GM21825 (cell line): Measurements from ENCODE around the gene SLC25A41.
"Not testable (repeated sequence)": the region's sequence is repeated elsewhere in the genome, so short reads cannot be mapped to it uniquely, and the experiment has no call there.

Experiments
- ATAC-seq: cut with Tn5 transposase; IDR thresholded peaks from one replicate; pipeline ENCODE4 v1.9.1; 2021; ENCODE audit warnings: mild to moderate bottlenecking, moderate library complexity; ENCODE audit not compliant: unreplicated experiment

Gene SLC25A41

DNA sequence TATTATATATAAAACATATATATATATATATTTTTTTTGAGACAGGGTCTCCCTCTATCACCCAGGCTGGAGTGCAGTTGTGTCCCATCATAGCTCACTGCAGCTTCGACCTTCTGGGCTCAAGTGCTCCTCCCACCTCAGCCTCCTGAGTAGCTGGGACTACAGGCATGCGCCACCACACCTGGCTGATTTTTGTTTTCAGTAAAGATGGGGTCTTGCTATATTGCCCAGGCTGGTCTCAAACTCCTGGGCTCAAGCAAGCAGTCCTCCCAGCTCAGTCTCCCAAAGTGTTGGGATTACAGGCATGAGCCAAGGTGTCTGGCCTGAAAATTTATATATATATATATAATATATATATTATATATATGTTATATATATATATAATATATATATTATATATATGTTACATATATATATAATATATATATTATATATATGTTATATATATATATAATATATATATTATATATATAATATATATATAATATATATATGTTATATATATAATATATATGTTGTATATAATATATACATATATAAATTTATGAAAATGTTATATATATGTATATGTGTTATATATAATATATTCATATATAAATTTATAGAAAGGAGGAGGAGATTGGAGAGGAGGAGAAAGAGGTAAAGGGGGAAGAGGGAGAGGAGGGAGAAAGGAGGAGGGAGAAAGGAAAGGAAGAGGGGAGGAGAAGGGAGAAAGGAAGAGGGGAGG is 4.7 kb downstream of the SLC25A41 start:
- ATAC-seq: not testable (repeated sequence)

DNA sequence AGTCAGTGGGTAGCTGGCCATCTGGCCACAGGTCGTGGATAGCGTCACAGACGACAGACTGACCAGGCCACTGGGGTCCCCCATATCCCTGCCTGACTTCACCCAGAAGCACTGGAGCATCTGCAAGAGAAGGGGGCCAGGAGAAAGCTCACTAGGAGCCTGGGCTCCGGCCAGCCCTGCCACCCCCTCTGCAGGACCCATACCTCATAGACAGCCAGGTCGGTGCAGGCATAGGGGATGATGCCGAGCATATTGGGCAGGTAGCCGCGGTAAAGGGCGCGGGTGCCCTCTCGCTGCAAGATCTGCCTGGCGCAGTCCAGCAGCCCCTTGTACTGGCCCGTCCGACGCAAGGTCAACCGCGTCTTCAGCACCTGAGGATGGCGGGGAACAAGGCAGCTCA is 6.4 kb downstream of the SLC25A41 start:
- ATAC-seq: no peak

DNA sequence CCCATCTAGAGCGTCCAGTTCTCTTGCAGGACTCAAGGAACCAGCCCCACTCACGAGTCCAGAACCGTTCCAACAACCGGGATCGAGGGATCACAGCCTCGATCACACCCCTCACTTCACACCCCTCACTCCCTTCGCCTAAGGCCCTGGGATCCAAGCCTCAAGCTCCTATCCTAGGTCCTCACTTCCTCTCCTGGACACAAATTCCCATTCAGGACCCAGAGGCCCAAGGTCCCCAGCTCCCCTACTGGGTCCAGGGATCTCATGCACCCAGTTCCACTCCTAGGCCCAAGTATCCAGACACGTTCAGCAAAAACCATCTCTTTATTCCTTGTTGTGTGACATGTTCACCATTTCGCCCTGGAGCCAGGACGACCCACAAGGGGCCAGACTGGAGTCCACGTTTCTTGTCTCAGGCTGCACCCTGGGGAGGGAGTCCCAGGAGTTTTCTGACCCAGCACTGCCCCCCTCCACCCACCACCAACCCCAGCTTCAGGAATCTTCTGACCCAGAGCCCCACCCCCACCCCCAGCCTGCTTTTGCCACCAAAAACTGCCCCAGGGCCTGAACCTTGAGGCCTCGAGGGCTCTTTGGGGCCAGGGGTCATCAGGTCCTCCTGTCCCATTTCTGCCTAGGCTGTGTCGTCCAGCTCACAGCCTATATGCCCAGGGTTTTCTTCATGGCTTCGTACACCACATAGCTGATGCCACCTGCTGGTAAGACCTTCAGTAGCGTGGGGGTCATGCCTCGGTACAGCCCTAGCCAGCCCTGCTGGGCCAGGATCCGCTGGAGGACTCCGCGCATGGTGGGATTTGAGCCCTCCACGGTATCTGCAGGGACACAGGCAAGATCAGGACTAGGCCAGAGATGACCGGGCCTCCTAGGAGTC is 7.6 kb downstream of the SLC25A41 start:
- ATAC-seq: no peak

DNA sequence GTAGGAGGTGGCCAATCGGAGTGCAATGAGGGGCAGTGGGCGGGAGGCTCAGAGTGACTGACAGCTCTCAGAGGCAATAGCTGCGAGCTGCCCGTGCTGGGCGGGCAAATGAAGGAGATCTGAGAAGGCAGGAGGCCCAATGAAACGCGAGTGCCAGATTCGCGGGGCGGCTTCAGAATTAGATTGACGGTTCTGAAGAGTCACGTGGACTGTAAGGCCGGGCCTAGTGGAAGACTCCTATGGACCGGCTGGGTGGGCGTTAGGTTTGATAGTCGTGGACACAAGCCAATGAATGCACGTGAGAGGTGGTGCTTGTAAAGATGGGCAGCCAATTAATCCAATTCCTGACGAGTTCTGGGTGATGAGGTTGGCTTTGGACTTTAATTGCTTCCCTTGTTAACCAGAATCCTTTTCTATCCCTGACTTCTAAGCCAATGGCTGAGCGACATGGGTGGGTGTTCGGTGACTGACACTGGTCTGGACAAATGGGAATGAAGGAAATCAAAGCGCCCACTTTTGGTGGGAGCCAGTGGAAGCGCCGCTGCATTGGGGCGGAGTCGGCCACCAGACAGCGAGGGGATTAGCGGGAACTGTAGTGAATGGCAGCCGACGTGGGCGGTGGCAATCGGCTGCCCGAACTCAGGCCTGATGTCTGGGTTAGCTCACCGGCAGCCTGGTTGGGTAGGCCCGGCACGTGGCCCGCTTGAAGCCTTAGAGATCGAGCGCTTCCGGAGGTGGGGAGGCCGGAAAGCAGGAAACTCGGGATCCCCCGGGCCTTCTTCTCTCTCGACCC is 8.4 kb downstream of the SLC25A41 start:
- peak; percentile 84 for ATAC-seq

DNA sequence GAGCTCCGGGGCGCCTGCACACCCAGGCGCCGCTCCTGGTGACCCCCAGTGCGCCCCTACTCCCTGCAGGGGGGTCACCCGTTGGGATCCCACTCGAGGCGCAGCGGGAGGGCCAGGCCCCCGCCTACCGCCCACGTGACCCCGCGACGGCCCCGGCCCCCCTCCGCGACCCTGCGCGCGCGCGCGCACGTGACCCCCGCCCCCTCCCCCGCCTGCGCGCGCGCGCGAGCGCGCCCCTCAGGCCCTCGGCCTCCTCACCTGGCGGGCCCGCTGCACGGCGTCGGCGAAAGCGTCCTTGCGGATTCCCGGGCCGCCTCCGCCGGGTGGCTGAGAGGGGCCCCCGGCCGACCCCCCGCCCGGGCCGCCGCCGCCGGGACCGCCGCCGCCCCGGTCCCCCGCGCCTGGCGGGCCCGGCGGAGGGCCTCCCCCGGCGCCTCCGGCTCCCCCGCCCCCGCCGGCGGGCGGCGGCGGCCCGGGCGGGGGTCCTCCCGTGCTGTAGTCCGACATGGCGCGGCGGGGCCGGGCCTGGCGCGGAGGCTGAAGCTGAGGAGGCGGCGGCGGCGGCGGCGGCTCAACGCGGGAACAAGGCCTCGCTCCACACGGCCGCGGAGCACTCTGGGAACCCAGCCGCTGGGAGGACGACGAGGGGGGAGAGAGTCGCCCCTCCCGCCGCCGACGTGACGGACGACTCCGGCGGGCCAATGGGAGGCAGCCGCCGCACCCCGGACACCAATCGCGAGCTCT is 9.2 kb downstream of the SLC25A41 start, which contains the start of gene KHSRP:
Gene KHSRP (minus strand): TSS at position 617 of the 744 bp plus-strand sequence. CDS start 110 bp downstream, at position 507.
- ATAC-seq: peak; percentile 1

DNA sequence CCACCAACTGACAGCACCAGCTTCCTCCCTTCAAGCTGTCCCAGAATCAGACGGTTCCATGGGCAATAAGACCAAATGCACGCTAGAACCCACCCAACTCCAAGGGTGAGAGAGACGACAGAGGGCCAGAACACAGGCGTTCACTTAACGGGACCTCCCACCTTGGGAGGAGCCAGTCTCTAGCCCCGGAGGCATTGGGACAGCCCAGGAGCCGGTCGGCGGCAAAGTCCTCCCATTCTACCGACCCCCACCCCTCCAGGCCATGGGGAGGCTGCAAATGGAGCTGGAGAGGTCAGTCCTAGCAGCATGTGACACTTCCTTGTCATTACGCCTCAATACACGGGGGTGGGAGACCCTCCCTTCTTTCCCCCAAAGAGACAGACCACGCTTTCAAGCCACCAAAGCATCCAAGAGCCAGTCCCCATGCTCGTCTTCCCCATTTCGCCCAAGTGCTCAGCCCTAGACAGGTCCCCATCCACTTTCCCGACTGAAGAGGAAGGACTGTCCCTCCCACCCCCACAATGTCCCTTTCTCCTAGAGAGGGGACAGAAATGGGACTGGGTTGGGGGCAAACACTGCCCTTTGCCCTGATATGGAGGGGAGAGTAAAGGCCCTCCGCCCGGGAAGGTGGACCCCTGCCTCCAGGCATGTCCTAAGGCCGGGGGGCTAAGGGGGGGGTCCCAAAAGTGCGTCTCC is 9.9 kb downstream of the SLC25A41 start:
- no peak for ATAC-seq

DNA sequence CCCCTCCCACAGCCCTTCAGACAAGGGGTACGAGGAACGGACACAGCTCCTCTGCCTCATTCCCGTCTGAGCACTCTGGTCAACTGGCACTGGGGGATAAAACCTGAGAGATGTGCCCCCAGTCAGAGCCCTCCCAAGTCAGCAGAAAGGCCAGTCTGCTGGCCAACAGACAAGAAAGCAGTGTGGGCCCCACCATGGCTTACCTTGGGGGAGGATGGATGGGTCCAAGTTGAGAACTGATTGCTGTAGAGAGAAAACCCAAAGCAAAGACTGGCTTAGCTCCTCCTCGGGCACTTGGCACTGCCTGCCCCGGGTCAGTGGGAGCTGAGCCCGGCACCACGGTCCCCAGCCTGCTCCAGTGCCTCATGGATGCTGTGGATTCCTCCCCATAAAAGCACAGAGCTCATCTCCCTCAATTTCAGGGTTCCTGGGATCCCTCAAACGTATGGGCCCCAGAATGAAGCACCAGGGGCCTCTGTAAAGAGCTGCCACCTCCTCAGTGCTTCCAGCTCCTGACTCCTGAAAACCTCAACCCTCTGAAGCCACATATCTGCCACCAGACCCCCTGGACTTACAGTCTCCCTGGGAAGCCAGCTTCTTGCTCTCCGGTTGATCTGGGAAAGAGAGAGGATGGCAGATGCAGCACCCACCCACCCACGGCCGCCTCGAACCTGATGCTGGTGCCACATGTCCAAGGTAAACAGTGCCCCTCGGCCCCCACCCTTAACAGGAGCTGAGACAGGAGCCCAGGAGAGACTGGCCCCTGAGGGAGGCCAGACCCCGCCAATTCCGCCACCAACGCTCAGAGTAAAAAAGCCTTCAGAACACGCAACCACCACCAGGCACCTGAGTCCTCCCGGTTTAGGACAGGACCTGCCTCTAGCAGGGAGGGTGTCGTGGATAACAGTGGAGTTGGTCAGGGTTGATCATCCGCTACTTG is 12.2 kb downstream of the SLC25A41 start:
- ATAC-seq: no peak

DNA sequence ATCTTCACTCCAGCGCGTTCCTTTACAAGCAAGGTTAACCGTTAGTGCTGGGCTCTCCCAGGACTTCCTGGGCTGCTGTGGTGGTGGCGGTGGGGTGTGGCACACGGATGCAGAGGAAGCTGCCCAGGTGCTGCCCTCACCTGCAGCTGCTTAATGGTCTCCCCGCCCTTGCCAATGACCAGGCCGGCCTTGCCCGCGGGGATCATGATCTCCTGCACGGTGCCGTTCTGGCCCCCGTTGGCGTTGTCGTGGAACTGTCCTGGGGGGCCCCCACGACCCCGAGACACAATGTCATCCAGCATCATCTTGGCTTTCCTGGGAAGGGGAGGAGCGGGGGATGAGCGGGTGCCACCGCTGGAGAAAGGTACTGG is 15.0 kb downstream of the SLC25A41 start:
- ATAC-seq: no peak

DNA sequence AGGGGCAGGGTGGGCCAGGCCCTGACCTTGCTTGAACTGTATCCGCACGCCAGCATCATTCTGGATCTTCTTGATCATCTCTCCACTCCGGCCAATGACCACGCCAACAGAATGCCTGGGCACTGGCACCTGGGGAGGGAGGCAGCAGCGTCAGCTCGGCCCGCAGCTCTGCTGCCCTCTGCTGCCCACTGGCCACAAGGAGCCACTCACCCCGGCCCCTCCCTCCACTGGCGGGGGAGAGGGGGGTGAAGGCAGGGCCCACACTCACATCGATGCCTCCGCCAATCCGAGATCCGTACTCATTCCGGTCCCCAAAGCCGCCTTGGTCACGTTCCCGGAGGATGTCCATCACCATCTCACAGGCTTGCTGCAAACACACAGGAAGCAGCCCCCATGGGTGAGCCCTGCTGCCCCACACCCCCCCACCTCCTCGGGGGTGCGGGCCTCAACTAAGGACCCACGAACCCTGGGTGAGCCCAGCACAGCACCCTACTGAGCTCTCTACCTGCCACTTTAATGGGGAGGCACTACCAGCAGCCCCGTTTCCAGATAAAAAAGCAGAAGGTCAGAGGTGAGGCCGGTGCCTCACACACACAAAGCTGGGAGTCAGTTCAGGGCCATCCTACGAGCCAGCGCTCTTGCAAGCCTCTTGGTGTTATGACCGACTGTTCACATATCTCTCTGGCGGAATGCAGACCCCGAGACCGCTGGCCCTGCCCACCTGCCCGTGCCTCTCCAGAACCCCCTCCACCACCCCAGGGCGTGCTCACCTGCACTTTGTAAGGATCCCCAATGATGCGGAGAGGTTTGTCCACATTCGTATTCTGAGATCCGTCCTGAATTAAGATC is 15.6 kb downstream of the SLC25A41 start:
- ATAC-seq: no peak

DNA sequence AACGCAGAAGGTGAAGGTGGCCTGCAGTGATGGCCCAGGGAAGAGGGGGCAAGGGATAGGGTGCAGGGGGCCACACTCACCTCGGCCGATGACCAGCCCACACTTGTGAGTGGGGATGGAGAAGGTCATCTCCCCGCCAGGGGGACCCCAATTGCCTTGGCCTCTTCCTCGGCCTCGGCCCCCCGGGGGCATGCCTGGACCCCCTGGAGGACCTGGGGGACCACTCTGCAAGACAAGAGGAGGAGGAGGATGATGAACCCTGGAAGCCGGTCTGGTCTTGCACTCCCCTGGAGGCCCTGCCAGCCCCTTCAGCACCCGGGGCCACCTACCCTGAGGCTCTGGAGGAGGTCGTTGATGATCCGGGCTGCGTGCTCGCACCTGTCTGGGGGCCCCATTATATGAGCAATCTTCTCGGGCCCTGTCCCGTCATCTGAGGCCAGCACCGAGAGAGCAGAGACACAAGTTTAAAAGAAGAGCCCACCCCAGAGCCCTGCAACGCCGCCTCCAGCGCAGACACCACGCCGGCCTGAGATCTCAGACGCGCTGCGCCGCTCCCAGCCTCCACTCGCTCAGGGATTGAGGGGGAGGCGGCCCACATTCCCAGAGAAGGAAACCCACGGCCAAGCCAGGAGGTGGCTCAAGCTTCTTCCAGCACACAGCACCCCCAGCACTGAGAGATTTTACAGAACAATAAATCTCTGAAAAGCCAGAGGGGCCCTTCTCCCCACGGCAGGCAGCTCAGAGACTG is 16.7 kb downstream of the SLC25A41 start:
- no peak for ATAC-seq

DNA sequence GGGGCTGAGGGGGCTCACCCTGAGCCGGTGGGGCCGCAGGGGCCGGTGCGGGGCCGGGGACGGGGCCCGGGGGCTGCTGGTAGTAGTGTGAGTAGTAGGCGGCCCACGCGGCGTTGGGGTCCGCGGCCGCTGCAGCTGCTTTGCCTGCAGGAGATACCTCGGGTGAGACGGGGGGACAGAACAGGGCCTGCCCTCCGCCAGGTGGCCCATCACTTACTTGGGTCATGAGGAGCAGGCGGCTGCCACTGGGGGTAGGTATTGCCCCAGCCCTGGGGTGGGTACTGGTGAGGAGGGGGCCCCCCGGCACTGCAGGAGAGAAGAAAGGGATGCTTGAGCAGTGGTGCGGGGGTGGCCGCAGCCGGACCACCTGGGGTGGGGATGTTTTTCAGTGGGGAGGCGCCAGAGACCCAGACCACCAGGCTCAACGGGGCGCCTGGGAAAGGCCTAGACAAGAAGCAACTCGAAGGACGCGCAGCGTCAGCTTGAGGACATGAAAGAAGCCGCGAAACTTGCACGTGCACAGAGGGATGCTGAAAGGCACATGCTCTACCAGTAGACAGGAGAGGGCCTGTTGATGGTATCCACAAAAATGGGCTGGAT is 17.9 kb downstream of the SLC25A41 start:
- no peak for ATAC-seq

DNA sequence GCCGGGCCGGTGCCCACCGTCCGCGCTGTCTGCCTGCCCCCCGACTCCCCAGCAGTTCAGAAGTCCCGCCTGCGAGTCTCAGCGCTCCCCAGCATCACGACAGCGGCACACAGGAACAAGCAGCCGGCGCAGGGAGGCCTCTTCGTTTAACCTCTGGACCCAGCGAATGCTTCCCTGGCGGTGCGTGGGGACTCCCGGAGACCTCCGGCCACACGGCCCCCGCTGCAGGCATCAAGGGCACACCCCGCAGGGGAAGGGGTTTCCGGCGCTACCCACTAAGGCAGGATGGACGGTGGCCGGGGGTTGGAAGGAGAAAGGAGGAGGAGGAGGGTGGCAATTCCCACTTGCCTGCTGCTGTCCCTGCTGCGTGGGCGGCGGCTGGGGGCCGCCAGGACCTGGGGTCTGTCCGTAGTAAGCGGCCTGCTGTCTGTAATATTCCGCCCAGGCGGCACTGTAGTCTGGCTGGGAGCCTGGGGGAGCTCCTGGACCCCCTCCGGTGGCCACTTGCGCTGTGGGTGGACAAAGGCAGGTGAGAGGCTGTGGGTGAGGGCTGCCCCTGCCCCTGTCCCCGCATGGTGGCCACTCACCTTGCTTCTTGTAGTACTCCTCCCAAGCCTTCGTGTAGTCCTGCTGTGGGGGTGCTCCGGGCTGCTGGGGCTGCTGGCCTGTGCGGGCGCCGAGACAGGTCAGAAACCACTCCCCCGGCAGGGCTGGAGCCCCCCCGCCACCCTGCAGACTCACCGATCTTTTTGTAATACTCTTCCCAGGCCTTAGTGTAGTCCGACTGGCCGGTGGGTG is 18.6 kb downstream of the SLC25A41 start:
- ATAC-seq: no peak

DNA sequence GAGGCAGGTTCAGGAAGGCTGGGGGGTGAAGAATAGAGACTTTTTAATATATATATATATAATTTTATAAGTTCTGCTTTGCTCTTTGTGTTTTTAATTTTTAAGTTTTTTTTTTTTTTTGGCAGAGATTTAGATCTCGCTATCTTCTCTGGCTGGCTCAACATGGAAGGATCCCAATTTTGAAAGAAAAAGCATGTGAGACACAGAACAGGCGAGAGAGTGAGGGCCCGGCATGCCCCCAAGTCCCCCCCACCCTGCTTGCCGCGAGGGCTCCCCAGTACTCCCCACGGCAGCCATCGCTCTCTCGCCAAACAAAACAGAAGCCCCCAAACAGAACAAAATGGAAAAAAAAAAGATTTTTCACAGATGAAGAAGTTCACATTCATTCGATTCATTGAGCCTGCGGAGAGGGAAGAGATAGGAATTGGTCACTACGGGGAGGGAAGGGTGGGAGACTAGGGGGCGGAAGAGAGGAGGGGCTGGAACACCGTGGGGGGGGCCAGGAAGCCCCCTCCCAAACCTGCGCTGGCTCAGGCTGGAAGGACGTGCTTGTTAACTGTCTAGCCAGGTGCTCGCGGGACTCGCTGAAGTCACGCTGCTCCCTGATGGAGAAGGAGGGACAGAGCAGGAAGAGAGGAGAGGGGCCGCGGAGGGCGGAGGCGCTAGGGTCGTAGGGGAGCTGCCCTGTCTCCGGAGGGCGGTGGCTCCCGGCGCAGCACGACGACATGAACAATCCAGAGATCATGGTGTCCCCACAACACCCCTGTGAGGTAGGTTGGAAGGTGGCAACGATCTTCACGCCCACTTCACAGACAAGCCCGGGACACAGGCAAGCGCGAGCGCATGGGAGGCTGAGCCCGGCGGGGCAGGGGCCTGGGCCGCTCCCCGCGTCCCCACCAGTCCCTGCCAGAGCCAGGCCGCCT is 19.6 kb downstream of the SLC25A41 start:
- no peak for ATAC-seq

DNA sequence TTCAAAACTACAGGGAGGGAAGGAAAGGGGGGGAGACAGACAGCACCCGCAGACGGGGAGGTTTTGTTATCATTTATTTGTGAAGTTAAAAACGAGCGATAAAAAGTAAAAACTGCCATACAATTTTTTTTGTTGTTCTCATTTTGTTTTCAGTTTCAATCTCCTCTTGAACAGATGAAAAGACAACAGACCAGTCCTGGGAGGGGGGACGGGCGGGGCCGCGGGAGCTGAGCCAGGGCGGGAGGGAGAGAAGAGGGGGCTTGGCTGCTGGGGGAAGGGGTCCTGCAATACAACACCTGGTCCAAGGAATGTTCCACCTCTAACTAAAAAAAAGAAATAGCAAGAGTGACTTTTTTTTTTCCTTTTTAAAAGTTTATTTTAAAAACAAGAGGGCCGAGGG is 20.3 kb downstream of the SLC25A41 start:
- ATAC-seq: no peak
